ENCODE data around the gene DUSP2.

- TF ChIP-seq CTCF (IDR thresholded peaks at IDR 0.05): no peak
- no peak for TF ChIP-seq POLR2AphosphoS5 (IDR thresholded peaks at IDR 0.05)
Observed at GRCh38 chr2:96104487-96104861, 40.8 kb downstream of the DUSP2 start.
